Measurements from ENCODE around the gene TGFBR2.

GRCh38 chr3:30730967-30731366, 124.6 kb downstream of the TGFBR2 start:
- TF ChIP-seq POLR2AphosphoS5 (IDR thresholded peaks at IDR 0.05; ENCODE audit: borderline replicate concordance, low read depth, low read length) = no peak
- TF ChIP-seq EZH2 (IDR thresholded peaks at IDR 0.05) = no peak

All from SK-N-MC (cell line).